Activated naive CD8-positive, alpha-beta T cell treated with anti-CD3 and anti-CD28 coated beads, Interleukin-2, amount 50 U/mL, for 24 hours (primary cell): ENCODE measurements around the gene KCTD16.

Source experiments
- ATAC-seq: fragments of 150-1000 bp; cut with Tn5 transposase; one replicate; pipeline ENCODE4 v1.10.0; 2021
- DNase-seq: peaks from one replicate; pipeline ENCODE4 v3.0.0; 2021
- H3K27ac Mint-ChIP-seq: one replicate; pipeline ENCODE4 v1.8.0; 2021; ENCODE audit warnings: mild to moderate bottlenecking, mixed read lengths
- H3K27me3 Mint-ChIP-seq: one replicate; pipeline ENCODE4 v1.8.0; 2021; ENCODE audit warnings: mixed read lengths
- H3K36me3 Mint-ChIP-seq: one replicate; pipeline ENCODE4 v1.8.0; 2021; ENCODE audit warnings: low read depth, mixed read lengths
- H3K4me1 Mint-ChIP-seq: one replicate; pipeline ENCODE4 v1.8.0; 2021; ENCODE audit warnings: mixed read lengths
- H3K4me3 Mint-ChIP-seq: one replicate; pipeline ENCODE4 v1.8.0; 2021; ENCODE audit warnings: mild to moderate bottlenecking, moderate library complexity, mixed read lengths
- H3K9me3 Mint-ChIP-seq: one replicate; pipeline ENCODE4 v1.8.0; 2021; ENCODE audit warnings: mixed read lengths

KCTD16 gene

GRCh38 chr5:144504929-144505577, 334.4 kb downstream of the KCTD16 start:
- H3K9me3 Mint-ChIP-seq: peaks cover 6% of the 10 kb centered on the region
- H3K27me3 Mint-ChIP-seq: no peaks in the 10 kb centered on the region
- no peak for ATAC-seq
- H3K4me3 Mint-ChIP-seq: no peak overlapping the region
- no peaks in the 10 kb centered on the region for H3K4me1 Mint-ChIP-seq
- no peak for DNase-seq
- no peak overlapping the region for H3K27ac Mint-ChIP-seq
- no peaks in the 10 kb centered on the region for H3K36me3 Mint-ChIP-seq

GRCh38 chr5:144510845-144511579, 340.3 kb downstream of the KCTD16 start:
- Mint-ChIP-seq H3K9me3 (peaks cover 9% of the 10 kb centered on the region), H3K27ac (no peak overlapping the region), H3K27me3 (no peaks in the 10 kb centered on the region), H3K4me1 (no peaks in the 10 kb centered on the region), H3K4me3 (no peak overlapping the region), H3K36me3 (no peaks in the 10 kb centered on the region)
- DNase-seq: no peak
- ATAC-seq: no peak

GRCh38 chr5:144511580-144512072, 341.0 kb downstream of the KCTD16 start:
- Mint-ChIP-seq H3K9me3 (peaks cover 9% of the 10 kb centered on the region), H3K27ac (no peak overlapping the region), H3K4me3 (no peak overlapping the region), H3K27me3 (no peaks in the 10 kb centered on the region), H3K4me1 (no peaks in the 10 kb centered on the region), H3K36me3 (no peaks in the 10 kb centered on the region)
- no peak for DNase-seq
- no peak for ATAC-seq

- ATAC-seq (no peak), DNase-seq (no peak)
- H3K4me3 Mint-ChIP-seq: no peak overlapping the region
- H3K9me3 Mint-ChIP-seq: peaks cover 7% of the 10 kb centered on the region
- H3K4me1 Mint-ChIP-seq: no peaks in the 10 kb centered on the region
- no peak overlapping the region for H3K27ac Mint-ChIP-seq
- no peaks in the 10 kb centered on the region for H3K27me3 Mint-ChIP-seq
- H3K36me3 Mint-ChIP-seq: no peaks in the 10 kb centered on the region
These were observed 352.0 kb downstream of the KCTD16 start for GRCh38 chr5:144522698-144523097.

- H3K27ac Mint-ChIP-seq: no peak overlapping the region
- peaks cover 11% of the 10 kb centered on the region for H3K9me3 Mint-ChIP-seq
- no peaks in the 10 kb centered on the region for H3K36me3 Mint-ChIP-seq
- no peak for ATAC-seq
- no peaks in the 10 kb centered on the region for H3K27me3 Mint-ChIP-seq
- no peak for DNase-seq
- no peak overlapping the region for H3K4me3 Mint-ChIP-seq
- H3K4me1 Mint-ChIP-seq: no peaks in the 10 kb centered on the region
These were observed 354.3 kb downstream of the KCTD16 start for GRCh38 chr5:144525000-144525399.

- no peak for DNase-seq
- H3K4me1 Mint-ChIP-seq: no peaks in the 10 kb centered on the region
- no peaks in the 10 kb centered on the region for H3K36me3 Mint-ChIP-seq
- H3K27me3 Mint-ChIP-seq: no peaks in the 10 kb centered on the region
- no peak overlapping the region for H3K27ac Mint-ChIP-seq
- H3K9me3 Mint-ChIP-seq: peaks cover 17% of the 10 kb centered on the region
- no peak for ATAC-seq
- no peak overlapping the region for H3K4me3 Mint-ChIP-seq
These were observed 360.5 kb downstream of the KCTD16 start for GRCh38 chr5:144531188-144531587.
